HG03060 (cell line): ENCODE data around the gene LRRC7.

Experiments
- ATAC-seq: cut with Tn5 transposase; IDR thresholded peaks from one replicate; pipeline ENCODE4 v1.9.1; 2021; ENCODE audit warnings: low read depth, moderate number of reproducible peaks; ENCODE audit not compliant: unreplicated experiment

Gene LRRC7

GRCh38 chr1:70140894-70141293 is 573.2 kb downstream of the LRRC7 start:
- no peak for ATAC-seq

DNA sequence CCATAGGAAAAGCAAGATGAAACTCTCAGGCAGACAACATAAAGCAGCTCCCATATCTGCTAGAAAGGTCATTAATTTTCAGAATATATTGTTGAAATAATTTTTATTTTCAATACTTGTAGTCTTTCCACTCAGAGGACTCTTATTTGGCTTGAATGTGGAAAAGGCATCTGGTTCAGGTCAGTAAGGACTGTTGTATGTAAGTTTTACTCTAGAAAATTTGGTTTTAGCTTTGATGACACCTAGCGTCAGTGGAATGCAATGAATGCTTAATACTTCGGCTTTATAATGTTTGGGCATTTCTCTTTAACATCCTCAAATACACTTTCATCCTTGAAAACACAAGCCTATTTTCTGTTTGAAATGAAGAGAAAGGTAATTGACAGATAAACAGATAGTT is 574.4 kb downstream of the LRRC7 start:
- no peak for ATAC-seq

- ATAC-seq = no peak
These were observed 575.4 kb downstream of the LRRC7 start for GRCh38 chr1:70143048-70143659.

- ATAC-seq = no peak
These were observed 578.8 kb downstream of the LRRC7 start for GRCh38 chr1:70146488-70146887.

DNA sequence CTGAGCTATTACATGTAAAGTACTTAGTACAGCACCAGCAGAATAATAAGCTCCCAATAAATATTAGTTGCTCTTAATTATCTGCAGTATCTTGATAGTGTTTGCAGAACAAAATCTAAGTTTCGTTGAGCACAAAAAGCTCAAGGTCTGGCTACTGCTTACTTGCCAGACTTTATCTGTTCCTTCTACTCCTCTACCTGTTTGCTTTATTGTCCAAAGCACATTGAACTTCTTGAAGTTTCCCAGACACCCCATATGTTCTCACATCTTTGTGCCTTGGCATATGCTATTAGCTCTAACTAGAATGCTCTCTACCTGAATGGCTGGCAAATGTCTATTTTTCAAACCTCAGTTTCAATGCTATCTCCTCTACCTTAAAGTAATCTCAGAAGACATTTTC is 582.7 kb downstream of the LRRC7 start:
- ATAC-seq = no peak

- no peak for ATAC-seq
These were observed 586.0 kb downstream of the LRRC7 start for GRCh38 chr1:70153739-70154138.

DNA sequence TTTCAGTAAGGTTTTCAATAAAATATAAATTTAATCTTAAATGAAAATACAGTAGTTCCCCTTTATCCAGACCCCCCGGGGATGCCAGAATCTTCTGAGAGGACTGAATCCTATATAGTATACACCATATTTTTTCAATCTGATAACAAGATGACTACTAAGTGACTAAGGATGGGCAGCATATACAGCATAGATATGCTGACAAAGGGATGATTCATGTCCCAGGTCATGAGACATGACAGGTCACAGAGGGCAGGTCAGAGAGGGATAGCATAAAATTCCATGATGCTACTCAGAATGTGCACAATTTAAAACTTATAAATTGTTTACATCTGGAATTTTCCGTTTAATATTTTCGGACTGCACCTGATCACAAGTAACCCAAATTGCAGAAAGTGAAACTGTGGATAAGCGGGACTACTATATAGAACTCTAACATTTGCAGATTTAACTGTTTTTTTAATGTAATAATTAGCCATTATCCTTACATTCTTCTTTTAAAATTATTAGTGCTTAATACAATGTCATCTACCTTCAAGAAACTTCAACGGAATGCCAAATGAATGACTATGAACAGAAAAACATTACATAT is 588.9 kb downstream of the LRRC7 start:
- ATAC-seq = no peak

- ATAC-seq = no peak
These were observed 596.6 kb downstream of the LRRC7 start for GRCh38 chr1:70164350-70164749.

- no peak for ATAC-seq
These were observed 600.6 kb downstream of the LRRC7 start for GRCh38 chr1:70168283-70168682.

- no peak for ATAC-seq
These were observed 601.5 kb downstream of the LRRC7 start for GRCh38 chr1:70169018-70169839.

DNA sequence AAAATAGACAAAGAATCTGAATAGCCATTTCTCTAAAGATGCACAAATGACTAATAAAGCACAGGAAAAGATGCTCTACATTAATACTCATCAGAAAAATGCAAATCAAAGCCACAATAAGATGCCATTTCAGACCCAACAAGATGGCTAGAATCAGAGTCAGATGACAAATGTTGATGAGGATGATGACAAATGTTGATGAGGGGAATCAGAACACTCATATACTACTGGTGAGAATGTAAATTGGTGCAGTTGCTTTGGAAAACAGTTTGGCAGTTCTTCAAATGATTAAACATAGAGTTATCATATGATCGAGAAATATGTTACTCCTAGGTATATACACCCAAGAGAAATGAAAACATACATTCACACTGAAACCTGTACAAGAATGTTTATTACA is 603.8 kb downstream of the LRRC7 start:
- ATAC-seq = no peak
